Progenitor cell of endocrine pancreas (in vitro differentiated cells): ENCODE measurements around the gene DNAJC6. TPM values are rescaled to one million over a fixed set of nuclear protein-coding genes. Genes with fewer than 3 reads are reported as not detected.

Experiments
- DNase-seq: peaks from one replicate; pipeline ENCODE4 v3.0.0; 2021; ENCODE audit warnings: low spot score; ENCODE audit not compliant: unreplicated experiment
- H3K27ac Mint-ChIP-seq: 2 replicates; pipeline ENCODE4 v1.8.0; 2021; ENCODE audit warnings: mild to moderate bottlenecking, moderate library complexity, mixed read lengths
- H3K27me3 Mint-ChIP-seq: 2 replicates; pipeline ENCODE4 v1.8.0; 2021; ENCODE audit warnings: mixed read lengths
- H3K36me3 Mint-ChIP-seq: 2 replicates; pipeline ENCODE4 v1.8.0; 2022; ENCODE audit warnings: mixed read lengths; ENCODE audit not compliant: insufficient read depth
- H3K4me1 Mint-ChIP-seq: 2 replicates; pipeline ENCODE4 v1.8.0; 2021; ENCODE audit warnings: low read depth, mixed read lengths
- H3K4me3 Mint-ChIP-seq: 2 replicates; pipeline ENCODE4 v1.8.0; 2021; ENCODE audit warnings: low read depth, mild to moderate bottlenecking, moderate library complexity, mixed read lengths
- H3K9me3 Mint-ChIP-seq: 2 replicates; pipeline ENCODE4 v1.8.0; 2021; ENCODE audit warnings: low read depth, mixed read lengths
- total RNA-seq: library from RNA; stranded (reverse); gene quantifications from 2 replicates; pipeline ENCODE4 v1.2.1, GENCODE V29; 2021
- TF ChIP-seq, protein P1 (sequence below): fragments of 200-600 bp; sonication (generic); IDR thresholded peaks from one replicate; pipeline ENCODE4 v1.5.0; 2021; ENCODE audit warnings: antibody characterized with exemption, mild to moderate bottlenecking; ENCODE audit not compliant: unreplicated experiment

The DNAJC6 gene
- total RNA-seq, 1 donor from 2014 or later = 7.1 TPM

DNA sequence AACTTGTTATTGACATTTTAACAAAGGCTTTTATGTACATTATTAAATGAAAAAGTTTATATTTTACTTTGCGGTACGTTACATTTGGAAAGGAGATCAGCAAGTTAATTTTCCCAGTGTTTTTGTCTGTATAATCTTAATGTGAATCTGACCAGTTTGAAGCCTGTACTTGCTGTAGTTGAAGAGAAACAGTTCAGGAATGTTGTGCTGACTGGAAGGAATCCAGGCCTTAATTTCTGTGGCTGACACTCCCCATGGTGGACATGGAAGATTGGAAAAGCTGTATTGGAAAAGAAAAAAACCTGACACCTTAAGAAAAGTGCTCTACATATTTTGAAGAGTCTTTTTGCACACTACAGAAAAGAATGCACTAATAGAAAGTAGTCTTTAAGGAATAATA, 126.6 kb downstream of the DNAJC6 start:
- Mint-ChIP-seq H3K27me3 (no peaks in the 10 kb centered on the region), H3K9me3 (no peaks in the 10 kb centered on the region), H3K4me1 (peaks cover 3% of the 10 kb centered on the region), H3K36me3 (peaks cover 2% of the 10 kb centered on the region), H3K4me3 (no peak overlapping the region), H3K27ac (no peak overlapping the region)
- TF ChIP-seq, protein P1, sequence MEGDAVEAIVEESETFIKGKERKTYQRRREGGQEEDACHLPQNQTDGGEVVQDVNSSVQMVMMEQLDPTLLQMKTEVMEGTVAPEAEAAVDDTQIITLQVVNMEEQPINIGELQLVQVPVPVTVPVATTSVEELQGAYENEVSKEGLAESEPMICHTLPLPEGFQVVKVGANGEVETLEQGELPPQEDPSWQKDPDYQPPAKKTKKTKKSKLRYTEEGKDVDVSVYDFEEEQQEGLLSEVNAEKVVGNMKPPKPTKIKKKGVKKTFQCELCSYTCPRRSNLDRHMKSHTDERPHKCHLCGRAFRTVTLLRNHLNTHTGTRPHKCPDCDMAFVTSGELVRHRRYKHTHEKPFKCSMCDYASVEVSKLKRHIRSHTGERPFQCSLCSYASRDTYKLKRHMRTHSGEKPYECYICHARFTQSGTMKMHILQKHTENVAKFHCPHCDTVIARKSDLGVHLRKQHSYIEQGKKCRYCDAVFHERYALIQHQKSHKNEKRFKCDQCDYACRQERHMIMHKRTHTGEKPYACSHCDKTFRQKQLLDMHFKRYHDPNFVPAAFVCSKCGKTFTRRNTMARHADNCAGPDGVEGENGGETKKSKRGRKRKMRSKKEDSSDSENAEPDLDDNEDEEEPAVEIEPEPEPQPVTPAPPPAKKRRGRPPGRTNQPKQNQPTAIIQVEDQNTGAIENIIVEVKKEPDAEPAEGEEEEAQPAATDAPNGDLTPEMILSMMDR = no peak
- DNase-seq = no peak

DNA sequence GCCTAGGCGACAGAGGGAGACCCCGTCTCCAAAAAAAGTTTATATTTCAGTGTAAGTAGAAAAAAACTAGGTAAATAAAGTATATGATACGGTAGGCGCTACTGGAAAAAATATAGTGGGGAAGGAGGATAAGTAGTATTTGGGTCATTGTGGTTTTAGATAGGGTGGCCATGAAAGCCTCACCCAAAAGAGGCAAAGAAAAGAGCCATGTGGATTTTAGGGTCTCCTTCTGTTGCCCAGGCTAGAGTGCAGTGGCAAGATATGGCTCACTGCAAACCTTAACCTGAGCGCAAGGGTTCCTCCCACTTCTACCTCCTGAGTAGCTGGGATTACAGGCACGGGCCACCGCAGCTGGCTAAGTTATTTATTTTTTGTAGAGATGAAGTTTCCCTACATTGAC, 128.3 kb downstream of the DNAJC6 start:
- DNase-seq = no peak
- peaks cover 3% of the 10 kb centered on the region for H3K9me3 Mint-ChIP-seq
- no peak overlapping the region for H3K4me3 Mint-ChIP-seq
- H3K27me3 Mint-ChIP-seq = no peaks in the 10 kb centered on the region
- TF ChIP-seq, protein P1 = no peak
- no peak overlapping the region for H3K27ac Mint-ChIP-seq
- peaks cover 14% of the 10 kb centered on the region for H3K4me1 Mint-ChIP-seq
- H3K36me3 Mint-ChIP-seq = peaks cover 4% of the 10 kb centered on the region

DNA sequence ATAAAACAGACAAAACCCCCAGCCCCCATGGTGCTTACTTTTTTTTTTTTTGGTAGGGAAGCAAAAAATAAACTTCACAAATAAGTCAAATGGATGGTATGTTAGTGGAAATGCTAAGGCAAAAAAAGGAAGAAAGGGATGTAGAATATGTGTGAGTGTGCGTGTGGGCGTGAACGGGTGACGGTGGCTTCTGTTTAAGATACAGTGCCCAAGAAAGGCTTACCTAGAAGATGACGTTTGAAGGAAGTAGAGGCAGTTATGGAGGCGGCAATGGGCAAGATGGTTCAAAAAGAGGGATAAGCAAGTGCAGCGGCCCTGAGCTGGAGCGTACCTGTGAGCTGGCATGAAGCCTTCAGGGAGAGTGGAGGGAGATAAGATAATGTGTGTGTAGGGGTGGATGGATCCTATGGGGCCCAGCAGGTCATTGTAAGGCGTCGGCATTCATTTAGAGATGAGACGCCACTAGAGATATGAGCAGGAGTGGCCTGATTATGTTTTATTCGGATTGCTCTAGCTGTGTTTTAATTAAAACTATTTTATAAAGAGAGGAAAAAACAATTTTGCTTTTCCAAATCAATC, 131.1 kb downstream of the DNAJC6 start:
- DNase-seq = no peak
- Mint-ChIP-seq H3K9me3 (peaks cover 3% of the 10 kb centered on the region), H3K27ac (no peak overlapping the region), H3K4me3 (no peak overlapping the region), H3K27me3 (no peaks in the 10 kb centered on the region), H3K36me3 (peaks cover 2% of the 10 kb centered on the region), H3K4me1 (peaks cover 16% of the 10 kb centered on the region)
- TF ChIP-seq, protein P1 = no peak

DNA sequence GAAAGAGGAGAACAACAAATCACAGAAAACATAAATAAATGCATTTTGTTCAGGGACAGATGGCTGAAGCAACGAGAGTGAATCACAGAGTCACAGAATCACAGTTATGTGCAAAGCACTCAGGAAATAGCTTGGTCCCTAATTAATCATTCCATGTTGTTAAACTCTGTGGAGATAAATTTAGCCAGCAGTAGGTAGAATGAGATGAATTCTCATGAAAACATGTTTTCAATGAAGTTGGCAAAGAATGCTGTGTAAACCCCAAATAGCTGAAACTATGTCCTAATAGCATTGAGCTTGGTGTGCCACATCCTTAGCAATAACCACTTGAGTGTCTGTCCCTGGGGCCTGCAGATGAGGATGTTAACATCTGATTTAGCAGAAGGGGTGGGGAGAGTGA, 131.6 kb downstream of the DNAJC6 start:
- no peak for DNase-seq
- no peaks in the 10 kb centered on the region for H3K27me3 Mint-ChIP-seq
- H3K27ac Mint-ChIP-seq = no peak overlapping the region
- peaks cover 3% of the 10 kb centered on the region for H3K9me3 Mint-ChIP-seq
- H3K4me3 Mint-ChIP-seq = no peak overlapping the region
- peaks cover 2% of the 10 kb centered on the region for H3K36me3 Mint-ChIP-seq
- peaks cover 16% of the 10 kb centered on the region for H3K4me1 Mint-ChIP-seq
- TF ChIP-seq, protein P1 = no peak

DNA sequence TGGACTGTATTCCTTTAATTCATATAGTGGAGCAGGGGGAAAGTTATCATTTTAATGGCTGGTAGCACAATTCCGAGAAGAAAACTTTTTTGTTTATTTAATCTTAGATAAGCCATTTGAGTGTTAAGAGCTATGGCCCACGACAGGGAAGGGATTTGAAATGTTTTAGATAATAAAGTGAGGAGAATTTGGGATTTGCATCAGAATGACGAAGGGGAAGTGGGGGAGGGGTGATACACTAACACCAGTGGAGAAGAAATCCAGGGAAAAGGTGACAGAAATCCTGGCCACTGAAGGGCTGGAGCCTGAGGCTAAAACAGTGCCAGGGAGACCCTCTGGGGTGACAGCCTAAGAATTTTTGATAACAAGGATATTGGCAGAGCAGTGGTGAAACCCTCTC, 132.1 kb downstream of the DNAJC6 start:
- peaks cover 3% of the 10 kb centered on the region for H3K9me3 Mint-ChIP-seq
- H3K27me3 Mint-ChIP-seq = no peaks in the 10 kb centered on the region
- no peak for DNase-seq
- TF ChIP-seq, protein P1 = no peak
- H3K27ac Mint-ChIP-seq = no peak overlapping the region
- H3K4me1 Mint-ChIP-seq = peaks cover 16% of the 10 kb centered on the region
- no peak overlapping the region for H3K4me3 Mint-ChIP-seq
- H3K36me3 Mint-ChIP-seq = peaks cover 2% of the 10 kb centered on the region
